Mucosa of rectum (tissue), 2 donors: Measurements from ENCODE around the gene ZNF641.
"Not testable (repeated sequence)": the region's sequence is repeated elsewhere in the genome, so short reads cannot be mapped to it uniquely, and the experiment has no call there.

Experiments
- H3K27ac ChIP-seq, 2 donors: one replicate each; pipeline ENCODE4 v1.7.0; 2013; ENCODE audit warnings: inconsistent platforms in 2 of 2, low read depth in 2 of 2, low read length in 2 of 2
- H3K27me3 ChIP-seq, 2 donors: one replicate each; pipeline ENCODE4 v1.7.0; 2013; ENCODE audit warnings: low read length in 2 of 2; ENCODE audit not compliant: control insufficient read depth in 2 of 2, insufficient read depth in 2 of 2
- H3K36me3 ChIP-seq, 2 donors: one replicate each; pipeline ENCODE4 v1.7.0; 2013; ENCODE audit warnings: low read length in 2 of 2; ENCODE audit not compliant: control insufficient read depth in 2 of 2, insufficient read depth in 2 of 2
- H3K4me1 ChIP-seq, 2 donors: one replicate each; pipeline ENCODE4 v1.7.0; 2013; ENCODE audit warnings: low read length in 2 of 2, mild to moderate bottlenecking in 1 of 2; ENCODE audit not compliant: control insufficient read depth in 2 of 2, insufficient read depth in 2 of 2
- H3K4me3 ChIP-seq, 2 donors: one replicate each; pipeline ENCODE4 v1.7.0; 2013; ENCODE audit warnings: low read length in 2 of 2
- H3K9ac ChIP-seq, 2 donors: one replicate each; pipeline ENCODE4 v1.7.0; 2013; ENCODE audit warnings: low read length in 2 of 2, low read depth in 1 of 2, mild to moderate bottlenecking in 1 of 2
- H3K9me3 ChIP-seq, 2 donors: one replicate each; pipeline ENCODE4 v1.7.0; 2013; ENCODE audit warnings: low read length in 2 of 2; ENCODE audit not compliant: control insufficient read depth in 2 of 2
- donor health status: healthy.
- donor health status: Normal muscosa, but diverticular disease.

ZNF641 gene

GRCh38 chr12:48336564-48336963 lies 14.2 kb downstream of the ZNF641 start:
- Histone ChIP-seq H3K4me3 (no peak overlapping the region), H3K9me3 (no peaks in the 10 kb centered on the region), H3K36me3 (no peaks in the 10 kb centered on the region), H3K9ac (no peak overlapping the region), H3K27me3 (no peaks in the 10 kb centered on the region), H3K4me1 (no peaks in the 10 kb centered on the region), H3K27ac (no peak overlapping the region)

DNA sequence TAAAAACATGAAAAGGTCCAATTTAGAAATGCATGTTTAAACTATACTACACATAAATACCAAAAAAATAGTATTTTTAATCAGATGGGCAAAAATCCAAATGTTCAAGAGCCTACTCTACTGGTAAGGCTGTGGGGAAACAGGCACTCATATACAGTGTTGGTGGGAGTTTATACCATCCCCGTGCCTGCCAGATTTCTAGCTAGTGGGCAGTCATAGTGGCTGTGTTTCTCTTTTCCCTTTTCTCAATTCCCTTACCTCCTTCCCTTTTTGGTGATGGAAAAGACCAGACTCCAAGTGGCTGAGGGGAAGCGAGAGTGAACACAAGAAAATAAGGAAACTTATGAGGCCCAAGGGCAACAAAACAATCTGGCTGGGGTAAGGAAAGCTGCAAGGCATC lies 14.7 kb downstream of the ZNF641 start:
- Histone ChIP-seq H3K36me3 (no peaks in the 10 kb centered on the region), H3K9ac (no peak overlapping the region), H3K4me3 (no peak overlapping the region), H3K27ac (no peak overlapping the region), H3K27me3 (no peaks in the 10 kb centered on the region), H3K9me3 (no peaks in the 10 kb centered on the region), H3K4me1 (no peaks in the 10 kb centered on the region)

GRCh38 chr12:48334808-48335207 lies 15.9 kb downstream of the ZNF641 start:
- H3K36me3 ChIP-seq = no peaks in the 10 kb centered on the region
- H3K4me3 ChIP-seq = no peak overlapping the region
- H3K9me3 ChIP-seq = no peaks in the 10 kb centered on the region
- H3K27ac ChIP-seq = no peak overlapping the region
- no peaks in the 10 kb centered on the region for H3K4me1 ChIP-seq
- H3K27me3 ChIP-seq = no peaks in the 10 kb centered on the region
- H3K9ac ChIP-seq = no peak overlapping the region

- not testable (repeated sequence) for H3K4me1 ChIP-seq, H3K36me3 ChIP-seq
Observed at GRCh38 chr12:48333680-48334079, 17.0 kb downstream of the ZNF641 start.

GRCh38 chr12:48331399-48331798 lies 19.3 kb downstream of the ZNF641 start:
- H3K4me3 ChIP-seq = no peak overlapping the region
- H3K9me3 ChIP-seq = no peaks in the 10 kb centered on the region
- H3K4me1 ChIP-seq = no peaks in the 10 kb centered on the region
- H3K27ac ChIP-seq = no peak overlapping the region
- no peaks in the 10 kb centered on the region for H3K36me3 ChIP-seq
- H3K27me3 ChIP-seq = no peaks in the 10 kb centered on the region
- H3K9ac ChIP-seq = no peak overlapping the region

More at GRCh38 chr12:48333680-48334079, 17.0 kb downstream of the ZNF641 start:
- H3K9me3 ChIP-seq, H3K9ac ChIP-seq, H3K27ac ChIP-seq, H3K4me3 ChIP-seq, H3K27me3 ChIP-seq: not testable (repeated sequence)

GRCh38 chr12:48329199-48329939 lies 21.4 kb downstream of the ZNF641 start:
- Histone ChIP-seq H3K4me1 (no peaks in the 10 kb centered on the region), H3K9me3 (no peaks in the 10 kb centered on the region), H3K4me3 (no peak overlapping the region), H3K9ac (no peak overlapping the region), H3K27ac (no peak overlapping the region), H3K36me3 (no peaks in the 10 kb centered on the region), H3K27me3 (no peaks in the 10 kb centered on the region)

DNA sequence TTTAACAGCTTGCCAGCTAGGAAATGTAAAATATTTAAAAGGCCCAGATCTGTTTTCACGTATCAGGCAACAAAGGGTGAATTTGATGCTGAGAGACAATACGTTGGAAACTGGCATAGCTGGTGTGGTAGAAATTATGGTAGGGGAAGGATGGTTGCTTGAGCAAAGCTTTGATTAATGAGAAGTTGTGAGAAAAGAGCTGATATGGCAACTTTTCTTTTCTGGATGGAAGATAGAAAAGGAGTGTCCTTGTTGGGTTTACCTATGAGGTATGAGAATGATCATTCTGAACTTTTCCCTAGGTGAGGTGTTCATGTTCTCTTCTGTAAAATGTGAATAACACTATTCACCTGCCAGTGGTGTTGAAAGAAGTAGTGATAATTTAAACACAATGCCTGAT lies 34.2 kb downstream of the ZNF641 start:
- no peak overlapping the region for H3K27ac ChIP-seq
- H3K36me3 ChIP-seq = no peaks in the 10 kb centered on the region
- H3K9ac ChIP-seq = no peak overlapping the region
- H3K9me3 ChIP-seq = no peaks in the 10 kb centered on the region
- no peaks in the 10 kb centered on the region for H3K27me3 ChIP-seq
- no peak overlapping the region for H3K4me3 ChIP-seq
- H3K4me1 ChIP-seq = no peaks in the 10 kb centered on the region

DNA sequence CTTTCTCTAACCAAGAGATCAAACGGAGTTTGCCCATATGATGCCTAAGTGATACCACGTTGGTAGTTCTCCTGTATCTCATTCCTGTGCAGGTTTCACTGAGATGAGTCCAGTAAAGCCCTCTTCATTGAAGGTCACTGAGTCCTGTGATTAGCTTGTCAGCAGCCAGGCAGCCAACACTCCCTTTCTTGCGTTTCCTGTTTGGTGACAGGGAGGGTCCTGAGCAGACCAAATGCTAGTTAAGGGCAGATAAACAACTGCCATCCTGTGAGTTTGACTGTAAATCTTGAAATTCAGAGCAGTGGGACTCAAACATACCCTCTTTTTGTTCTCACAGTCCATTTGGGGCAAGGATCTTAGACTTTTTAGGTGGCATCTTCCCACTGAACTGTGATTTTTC lies 39.4 kb downstream of the ZNF641 start:
- no peaks in the 10 kb centered on the region for H3K36me3 ChIP-seq
- no peaks in the 10 kb centered on the region for H3K9me3 ChIP-seq
- no peak overlapping the region for H3K27ac ChIP-seq
- no peaks in the 10 kb centered on the region for H3K4me1 ChIP-seq
- no peaks in the 10 kb centered on the region for H3K27me3 ChIP-seq
- H3K9ac ChIP-seq = no peak overlapping the region
- no peak overlapping the region for H3K4me3 ChIP-seq

- Histone ChIP-seq H3K36me3 (no peaks in the 10 kb centered on the region), H3K9me3 (no peaks in the 10 kb centered on the region), H3K4me1 (no peaks in the 10 kb centered on the region), H3K27ac (no peak overlapping the region), H3K27me3 (no peaks in the 10 kb centered on the region), H3K4me3 (no peak overlapping the region), H3K9ac (no peak overlapping the region)
Observed at GRCh38 chr12:48307269-48307668, 43.5 kb downstream of the ZNF641 start.

DNA sequence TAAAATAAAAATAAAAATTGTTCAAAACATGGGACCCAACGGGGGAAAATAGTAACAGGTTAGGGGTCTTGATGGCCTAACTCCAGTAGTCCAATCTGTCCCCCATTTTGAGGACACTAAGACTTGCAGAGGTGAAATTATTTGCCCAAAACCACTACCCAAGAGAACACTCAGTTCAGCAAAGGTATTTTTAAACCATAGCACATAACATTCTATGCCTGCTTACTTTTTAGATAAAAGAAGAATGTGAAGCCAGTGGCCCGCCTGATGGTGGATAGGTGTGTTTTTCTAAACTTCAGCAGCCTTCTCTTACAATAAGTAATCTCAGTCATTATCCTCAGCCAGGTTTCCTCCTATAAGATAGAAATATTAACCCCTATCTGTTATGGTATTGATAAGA lies 45.5 kb downstream of the ZNF641 start:
- Histone ChIP-seq H3K9me3 (no peaks in the 10 kb centered on the region), H3K27ac (no peak overlapping the region), H3K27me3 (no peaks in the 10 kb centered on the region), H3K9ac (no peak overlapping the region), H3K4me3 (no peak overlapping the region), H3K36me3 (no peaks in the 10 kb centered on the region), H3K4me1 (no peaks in the 10 kb centered on the region)
